CD4-positive, alpha-beta T cell treated with Interferon alpha-2 for 1 hour (primary cell): ENCODE data around the gene TCF7L2.

Source experiments
- DNase-seq, 2 donors: peaks; one replicate each; pipeline ENCODE4 v3.0.0-alpha.2; 2020 to 2022

Gene TCF7L2

DNA sequence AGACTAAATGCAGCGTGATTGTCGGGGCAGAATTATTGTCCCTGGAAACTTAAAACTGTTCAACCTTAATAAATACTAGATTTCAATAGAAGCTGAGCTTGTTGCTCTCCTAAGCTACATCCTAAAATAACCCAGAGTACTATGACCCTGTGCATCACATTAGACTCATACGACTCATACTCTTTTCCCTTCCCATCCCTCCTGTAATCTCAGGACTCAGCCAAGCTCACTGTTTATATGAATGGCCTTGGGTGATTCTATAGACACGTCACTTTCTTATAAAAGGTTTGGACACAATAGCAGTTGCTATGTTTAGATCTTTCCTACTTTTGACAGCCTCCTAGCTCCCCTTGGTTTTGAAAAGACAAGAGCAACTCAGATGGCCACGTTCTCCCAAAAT is 17.2 kb downstream of the TCF7L2 start:
- DNase-seq = no peak

DNA sequence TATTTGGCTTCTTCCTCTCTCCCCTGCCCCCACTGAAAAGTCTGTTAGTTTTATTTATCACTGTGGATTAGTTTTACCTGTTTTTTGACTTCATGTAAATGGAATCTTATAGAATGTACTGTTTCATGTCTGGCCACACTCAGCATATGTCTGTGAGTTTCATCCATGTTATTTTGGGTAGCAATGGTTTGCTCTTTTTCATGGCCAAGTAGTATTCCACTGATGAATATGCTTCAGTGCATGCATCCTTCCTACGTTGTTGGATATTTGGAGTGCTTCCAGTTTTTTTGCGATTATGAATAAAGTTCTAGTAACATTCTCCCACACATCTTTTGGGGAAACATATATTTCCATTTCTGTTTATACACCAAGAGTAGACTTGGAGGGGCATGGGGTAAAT is 19.1 kb downstream of the TCF7L2 start:
- DNase-seq = no peak

DNA sequence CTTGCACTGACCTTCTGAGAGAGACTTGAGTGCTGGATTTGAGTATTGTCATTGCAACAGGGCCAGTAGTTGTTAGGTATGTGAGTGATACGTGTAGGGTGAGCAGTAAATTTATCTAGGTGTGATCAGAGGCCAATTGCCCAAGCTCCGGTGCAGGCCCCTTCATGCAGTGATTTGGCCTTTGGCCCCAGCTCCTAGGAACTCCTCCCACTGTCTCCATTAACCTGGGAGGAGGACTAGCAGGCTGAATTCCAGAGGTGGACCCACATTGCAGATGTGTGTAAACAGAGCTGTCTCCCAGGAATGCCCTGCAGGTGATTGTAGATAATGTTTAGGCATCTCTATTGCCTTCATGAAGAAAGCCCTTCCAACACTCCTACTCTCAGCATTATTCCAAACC is 19.5 kb downstream of the TCF7L2 start:
- DNase-seq = no peak

DNA sequence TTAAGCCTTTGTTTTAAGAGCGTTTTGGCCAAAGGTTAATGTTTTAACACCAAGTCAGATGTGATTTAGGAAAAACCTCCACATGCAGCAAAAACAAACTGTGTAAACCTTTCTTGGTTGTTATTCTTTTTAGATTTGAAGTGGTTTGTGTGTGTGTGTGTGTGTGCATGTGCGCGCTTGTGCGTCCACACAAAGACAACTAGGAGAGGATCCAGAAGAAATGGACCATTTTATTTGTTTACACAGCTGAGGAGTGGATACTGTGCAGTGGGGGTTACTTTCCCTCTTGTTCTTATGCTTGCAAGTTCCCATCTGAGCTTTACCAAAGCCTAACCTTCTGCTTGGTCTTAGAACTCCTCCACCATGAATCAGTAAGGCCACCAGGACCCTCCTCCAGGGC is 20.0 kb downstream of the TCF7L2 start:
- no peak for DNase-seq

DNA sequence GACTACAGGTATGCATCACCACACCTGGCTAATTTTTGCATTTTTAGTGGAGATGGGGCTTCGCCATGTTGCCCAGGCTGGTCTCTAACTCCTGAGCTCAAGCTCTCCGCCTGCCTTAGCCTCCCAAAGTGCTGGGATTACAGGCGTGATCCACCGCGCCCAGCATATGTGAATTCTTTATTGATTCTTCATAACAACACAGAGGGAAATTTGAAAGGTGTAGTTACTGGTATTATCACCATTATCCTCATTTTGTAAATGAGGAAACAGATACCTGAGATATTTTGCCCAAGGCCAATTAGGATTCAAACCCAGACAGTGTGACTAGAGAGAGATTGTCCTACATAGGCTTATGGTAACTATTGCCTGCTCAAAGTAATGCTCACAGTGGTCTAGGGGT is 22.6 kb downstream of the TCF7L2 start:
- DNase-seq = no peak

DNA sequence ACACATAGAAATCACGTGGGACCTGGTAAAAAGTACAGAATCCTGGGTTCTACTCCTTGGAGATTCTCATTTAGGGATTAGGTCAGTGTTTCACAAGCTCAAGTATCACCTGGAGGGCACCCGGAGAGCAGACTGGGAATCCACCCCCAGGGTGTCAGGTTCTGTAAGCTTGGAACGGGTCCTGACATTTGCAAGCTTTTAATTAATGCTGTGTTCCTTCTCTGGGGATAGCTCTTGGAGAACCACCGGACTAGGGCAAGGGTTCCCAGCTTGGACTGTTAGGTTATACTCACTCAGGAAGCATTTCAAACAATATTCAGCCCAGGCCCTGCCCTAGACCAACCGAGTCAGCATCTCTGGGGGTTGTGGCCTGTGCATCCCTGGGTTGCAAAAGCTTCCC is 23.0 kb downstream of the TCF7L2 start:
- no peak for DNase-seq

DNA sequence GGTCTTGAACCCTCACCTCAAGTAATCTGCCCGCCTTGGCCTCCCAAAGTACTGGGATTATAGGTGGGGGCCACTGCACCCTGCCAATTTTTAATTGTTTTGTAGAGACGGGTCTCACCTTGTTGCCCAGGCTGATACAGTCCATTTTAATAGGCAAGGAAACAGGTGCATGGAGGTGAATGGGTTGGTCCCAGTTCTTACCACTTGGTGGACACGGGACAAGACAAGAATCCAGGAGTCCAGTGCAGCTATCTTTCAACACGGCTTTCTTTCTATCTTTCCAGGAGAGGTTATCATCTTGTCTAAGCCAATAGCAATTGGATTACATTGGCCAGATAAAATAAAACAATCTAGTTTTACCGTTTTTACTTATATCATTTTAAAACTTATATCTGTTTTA is 23.8 kb downstream of the TCF7L2 start:
- no peak for DNase-seq

DNA sequence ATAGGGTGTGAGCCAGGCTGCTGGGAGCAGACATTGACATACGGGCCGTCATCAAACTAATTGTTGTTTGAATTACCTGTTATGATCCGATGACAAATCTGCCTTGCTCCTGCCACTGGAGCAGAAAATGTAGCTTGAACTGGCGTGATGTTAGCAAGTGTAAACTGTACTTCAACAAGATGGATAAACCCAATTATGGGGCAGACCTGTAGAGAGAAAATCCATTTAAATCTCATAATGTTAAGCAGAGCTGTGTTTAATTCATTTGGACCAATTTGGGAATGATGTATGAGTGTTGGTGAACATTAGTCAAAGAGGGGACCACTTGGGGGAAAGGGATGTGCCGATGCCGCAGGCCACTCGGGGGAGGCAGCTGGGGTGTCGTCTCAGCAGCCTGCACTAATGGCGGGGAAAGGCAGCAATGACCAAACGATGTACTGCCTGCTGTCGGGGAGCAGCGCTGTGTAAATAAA is 27.4 kb downstream of the TCF7L2 start:
- DNase-seq = no peak

DNA sequence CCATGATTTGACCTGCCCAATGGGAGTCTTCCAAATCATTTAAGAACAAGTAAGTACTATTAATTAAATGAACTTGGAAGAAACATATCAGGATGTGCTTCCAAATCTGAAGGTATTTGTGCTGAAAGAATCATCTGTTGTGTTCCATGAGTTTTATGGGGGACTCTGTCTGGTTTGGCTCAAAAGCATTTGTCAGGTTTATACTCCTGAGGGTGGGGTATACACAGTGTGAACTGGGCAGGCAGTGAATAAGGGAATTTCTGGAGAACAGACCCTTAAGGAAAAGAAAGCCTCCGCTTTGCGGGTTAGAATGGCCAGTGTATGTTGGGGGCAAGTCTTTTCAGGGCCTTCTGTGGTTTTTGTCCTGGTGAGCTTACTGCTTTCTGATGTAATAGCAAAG is 29.9 kb downstream of the TCF7L2 start:
- no peak for DNase-seq

DNA sequence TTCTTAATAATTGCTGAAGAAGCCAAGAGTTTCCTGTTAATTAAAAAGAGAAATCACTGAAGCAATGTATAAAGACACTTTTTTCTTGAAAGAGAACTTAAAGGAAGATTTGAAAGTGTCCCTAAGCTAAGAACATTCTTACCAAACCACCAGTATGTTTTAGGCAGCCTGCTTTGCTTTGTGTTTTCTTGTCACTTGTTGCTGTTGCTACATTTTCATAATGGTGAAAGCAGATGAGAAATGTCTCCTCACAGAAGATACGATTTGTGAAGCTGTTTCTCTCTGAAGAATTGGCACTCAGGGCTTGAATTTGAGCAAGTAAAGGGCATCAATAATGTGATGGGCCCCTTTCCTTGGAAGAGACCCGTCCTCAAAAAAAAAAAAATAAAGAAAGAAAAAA is 30.9 kb downstream of the TCF7L2 start:
- DNase-seq = no peak

DNA sequence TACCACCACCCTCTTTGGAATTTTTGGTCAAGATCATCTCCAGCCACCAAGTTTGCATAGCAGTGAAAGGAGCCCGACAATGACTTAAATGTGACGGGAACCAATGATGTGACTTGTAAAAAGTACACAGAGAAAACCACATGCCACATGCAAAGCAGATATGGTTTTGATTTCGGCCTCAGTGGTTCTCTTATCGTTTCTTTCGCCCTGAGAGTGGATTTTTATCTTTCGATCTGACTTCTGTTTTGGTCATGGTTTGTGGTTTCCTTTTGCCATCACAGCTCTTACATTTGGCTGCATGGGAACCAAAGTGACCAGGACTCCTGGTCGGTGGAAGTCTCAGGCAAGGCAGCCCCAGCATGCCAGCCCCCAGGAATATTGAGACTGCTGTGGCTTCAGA is 31.5 kb downstream of the TCF7L2 start:
- DNase-seq = peak in 1 of 2 donors; percentile 24

DNA sequence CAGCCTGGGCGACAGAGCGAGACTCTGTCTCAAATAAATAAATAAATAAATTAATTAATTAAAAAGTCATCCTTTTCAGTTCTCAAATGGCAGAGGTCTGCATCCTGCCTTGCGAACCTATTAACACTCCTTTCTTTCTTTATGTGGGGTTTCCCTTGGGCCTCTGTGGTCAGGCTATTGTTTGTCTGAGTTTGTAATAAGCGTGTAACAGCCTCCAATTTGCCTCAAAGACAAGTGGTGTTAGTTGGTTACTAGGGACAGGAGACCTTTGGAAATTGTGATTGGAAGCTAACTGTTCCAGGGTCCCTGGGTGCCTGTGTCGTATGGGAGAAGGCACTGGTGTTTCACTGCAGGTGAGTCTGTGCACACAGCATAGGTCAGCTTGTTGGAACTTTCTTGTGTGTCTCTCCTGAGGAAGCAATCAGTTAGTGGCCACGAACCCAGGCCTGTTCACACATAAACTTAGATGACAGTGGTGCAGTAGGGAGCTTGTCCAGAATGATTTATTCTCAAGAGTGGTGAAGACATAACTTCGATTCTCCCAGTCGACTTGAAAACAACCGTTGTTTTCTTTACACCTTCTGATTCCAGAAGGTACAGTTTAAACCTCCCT is 33.5 kb downstream of the TCF7L2 start:
- no peak for DNase-seq

DNA sequence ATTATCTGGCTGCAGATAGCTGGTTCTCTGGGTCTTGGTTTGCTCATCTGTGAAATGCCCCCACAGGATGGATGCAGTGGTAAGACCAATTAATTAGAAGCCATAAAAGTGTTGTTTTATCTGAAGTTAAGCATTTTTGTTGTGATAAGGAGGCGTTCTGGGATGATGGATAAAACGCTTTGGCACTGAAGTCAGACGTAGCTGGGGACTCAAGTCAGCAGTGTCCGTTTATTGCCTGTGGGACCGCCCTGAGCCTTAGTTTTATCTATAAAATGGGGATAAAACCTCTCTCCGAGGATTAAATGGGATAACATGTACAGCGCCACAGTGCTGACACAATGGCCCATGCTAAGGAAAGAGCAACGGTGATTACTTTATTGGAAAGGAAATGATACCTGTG is 34.7 kb downstream of the TCF7L2 start:
- DNase-seq = no peak

DNA sequence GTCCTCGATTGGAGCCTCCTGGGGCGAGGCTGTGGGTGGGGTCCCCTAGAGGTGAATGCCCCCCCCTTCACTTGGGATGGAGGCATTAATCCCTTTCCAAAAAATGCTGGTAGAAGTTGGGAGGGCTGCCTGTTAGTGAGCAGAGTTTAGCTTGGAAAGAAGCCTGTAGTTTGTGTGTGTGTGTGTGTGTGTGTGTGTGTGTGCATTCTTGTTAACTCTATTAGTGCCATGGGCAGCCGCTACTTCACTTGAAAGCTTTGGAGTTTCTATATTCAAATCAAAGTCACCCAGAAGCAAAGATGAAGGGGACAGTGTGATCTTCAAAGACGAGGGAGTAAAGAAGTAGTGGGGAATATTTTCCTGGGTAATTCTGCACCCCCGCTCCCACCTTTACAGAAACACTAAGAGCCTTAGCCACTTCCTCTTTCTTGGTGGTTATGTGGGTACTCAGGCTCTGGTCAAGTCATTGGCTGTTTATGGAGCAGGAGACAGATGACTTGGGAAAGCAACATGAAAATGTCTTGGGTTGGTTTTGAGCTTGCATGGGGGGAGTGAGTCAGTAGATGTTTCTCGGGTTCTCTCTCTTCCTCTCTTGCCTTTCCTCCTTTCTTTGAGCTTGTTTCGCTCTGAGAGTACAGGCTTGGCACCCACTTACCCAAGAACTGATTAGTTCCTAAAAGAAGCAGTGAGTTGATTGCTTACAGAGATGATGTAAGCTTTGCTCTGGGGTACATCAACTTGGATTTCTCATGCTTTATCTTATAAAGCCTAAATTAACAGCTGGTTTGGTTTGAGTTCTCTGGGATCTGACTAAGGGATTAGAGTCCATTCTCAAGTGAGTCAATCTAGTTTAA is 35.9 kb downstream of the TCF7L2 start:
- no peak for DNase-seq

DNA sequence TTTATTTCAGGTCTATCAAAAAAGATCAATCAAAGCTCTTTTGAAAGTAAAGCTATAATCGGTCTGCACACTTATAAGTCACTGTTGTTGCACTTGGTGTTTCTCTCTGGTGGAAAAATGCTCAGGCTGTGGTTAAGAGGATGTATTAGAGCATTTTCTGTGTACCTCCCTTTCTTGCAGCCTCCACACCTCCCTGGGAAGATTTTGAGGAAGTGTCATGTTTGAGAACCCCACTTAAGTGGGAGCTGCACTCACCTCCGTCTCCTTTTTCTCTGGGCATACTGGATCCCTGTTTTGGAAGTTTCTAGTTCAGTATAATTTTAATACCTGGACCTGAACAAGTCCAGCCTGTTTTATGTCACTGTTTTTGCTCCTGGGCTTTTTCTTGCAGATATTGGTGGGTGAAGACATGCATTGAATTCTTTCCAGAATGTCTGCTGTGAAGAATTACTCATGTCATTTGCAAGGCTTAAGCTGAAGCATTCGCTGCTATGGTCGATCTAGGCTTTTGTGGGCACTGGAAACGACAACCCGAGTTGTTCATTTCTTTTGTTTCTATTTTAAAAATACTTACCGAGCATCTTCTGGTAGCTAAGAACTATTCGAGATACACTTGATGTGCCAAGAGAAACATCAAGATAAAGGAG is 36.6 kb downstream of the TCF7L2 start:
- DNase-seq = no peak

DNA sequence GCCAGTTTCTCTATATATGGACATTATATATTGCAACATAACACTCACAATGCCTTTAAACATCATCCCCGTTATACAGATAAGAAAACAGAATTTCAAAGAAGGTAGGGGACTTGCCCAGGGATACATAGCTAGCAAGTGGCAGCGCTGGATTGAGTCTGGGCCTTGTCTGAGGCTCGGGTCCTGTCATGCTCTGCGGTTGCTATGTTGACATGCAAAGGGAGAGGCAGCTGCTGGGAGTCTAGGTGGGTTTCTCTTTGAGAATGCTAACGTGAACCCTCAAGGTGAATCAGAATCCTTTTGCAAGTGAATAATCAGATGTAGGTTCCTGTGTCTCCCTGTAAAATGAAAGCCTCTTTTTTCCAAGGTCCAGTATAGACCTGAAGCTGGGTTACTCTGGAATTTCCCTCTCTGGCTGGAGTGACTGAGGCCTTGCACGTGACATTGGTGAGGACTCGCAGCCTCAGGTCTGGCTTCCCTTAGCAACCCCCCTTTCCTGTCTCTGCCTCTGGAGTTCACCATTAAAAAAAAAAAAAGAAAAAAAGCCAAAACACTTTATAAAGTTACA is 38.9 kb downstream of the TCF7L2 start:
- no peak for DNase-seq

DNA sequence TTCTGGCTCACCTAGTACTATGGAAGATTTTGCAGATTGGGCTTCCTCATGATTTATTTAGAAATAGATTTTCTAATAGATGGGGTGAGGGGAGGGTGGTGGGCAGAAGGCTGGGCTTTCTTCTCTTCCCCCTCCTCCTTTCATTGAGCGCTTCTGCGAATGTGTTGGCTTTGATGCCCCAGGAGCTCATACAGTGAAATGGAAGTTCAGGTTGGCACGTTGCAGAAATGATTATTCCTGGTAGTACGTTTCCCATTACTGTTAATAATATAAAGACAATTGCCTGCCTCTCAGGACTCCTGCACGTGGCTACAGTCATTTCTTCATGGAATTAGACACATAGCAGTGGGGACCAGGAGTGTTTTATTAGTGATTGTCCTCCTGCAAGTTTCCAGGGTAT is 39.8 kb downstream of the TCF7L2 start:
- DNase-seq = no peak

DNA sequence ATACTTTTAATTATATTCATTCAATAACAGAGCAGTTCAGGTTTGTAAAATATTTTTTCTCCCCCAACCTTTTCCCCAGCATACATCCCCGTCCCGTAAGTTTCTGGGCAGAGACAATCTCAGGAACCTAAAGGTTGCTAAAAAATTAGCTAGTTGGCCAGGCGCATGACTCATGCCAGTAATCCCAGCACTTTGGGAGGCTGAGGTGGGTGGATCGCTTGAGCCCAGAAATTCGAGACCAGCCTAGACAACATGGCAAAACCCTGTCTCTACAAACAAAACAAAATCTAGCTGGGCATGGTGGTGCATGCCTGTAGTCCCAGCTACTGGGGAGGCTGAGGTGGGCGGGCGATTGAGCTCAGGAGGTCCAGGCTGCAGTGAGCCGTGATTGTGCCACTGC is 40.2 kb downstream of the TCF7L2 start:
- DNase-seq = no peak

DNA sequence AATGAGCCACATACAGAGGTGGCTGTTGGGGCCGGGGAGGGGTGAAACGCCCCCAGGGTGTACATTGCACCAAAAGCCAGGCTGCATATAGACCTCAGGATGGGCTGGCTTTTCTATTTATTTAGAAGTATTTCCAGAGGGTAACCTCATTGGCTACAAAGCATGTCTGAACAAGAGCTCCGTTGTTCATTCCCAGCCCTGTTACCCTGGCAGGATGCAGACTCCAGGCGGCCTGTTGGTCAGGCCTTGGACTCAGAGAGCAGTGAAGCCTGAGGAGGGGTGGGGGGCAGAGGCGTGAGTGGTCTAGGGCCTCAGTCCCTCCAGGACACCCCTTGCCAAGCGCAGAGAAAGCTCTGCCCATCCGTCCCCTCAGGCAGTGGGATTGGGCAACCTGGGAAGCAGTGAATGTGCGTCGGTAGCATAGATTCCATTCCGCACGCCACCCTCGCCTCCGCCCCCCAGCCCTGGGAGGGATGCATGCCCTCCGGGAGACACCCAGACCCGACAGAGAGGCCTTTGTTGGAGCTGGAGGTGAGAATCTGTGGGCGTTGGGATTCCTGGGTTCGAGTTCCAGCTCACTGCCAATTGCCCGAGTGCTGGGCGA is 41.9 kb downstream of the TCF7L2 start:
- no peak for DNase-seq

DNA sequence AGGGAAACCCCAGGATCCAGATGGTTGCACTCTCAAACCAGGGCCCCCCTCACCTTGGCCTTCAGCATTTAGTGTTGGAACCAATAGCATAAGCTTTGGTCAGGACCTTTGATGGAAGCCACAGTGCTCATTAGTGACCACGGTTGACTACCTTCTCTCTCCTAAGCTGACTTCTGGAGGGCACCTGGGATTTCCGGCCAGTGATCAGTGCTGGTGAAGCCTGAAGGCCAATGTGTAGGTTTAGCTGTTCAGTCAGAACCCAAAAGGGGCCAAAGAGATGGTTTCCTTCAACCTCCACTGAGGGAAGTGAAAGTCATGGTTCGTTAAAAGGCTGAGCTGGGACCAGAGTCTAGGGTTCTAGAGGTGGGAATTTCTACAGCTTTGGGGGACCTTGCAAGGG is 46.4 kb downstream of the TCF7L2 start:
- no peak for DNase-seq

DNA sequence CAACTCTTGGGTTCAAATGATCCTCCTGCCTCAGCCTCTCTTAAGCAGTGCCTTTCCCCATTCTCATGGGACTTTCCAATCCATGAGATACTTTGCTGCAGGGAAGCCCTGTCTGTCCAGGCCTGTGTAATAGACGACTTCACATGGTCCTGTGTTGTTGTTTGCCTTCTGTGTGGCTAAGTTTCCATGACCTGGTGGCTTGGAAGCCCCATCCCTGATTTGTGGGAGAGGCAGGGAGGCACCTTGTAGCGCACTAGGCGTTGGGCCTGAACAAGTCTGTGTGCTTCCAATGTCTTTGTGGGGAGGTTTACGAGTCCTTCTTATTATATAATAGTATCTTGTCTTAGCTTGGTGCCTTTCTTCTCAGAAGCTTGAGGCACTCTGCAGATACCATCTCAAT is 49.1 kb downstream of the TCF7L2 start:
- DNase-seq = no peak

DNA sequence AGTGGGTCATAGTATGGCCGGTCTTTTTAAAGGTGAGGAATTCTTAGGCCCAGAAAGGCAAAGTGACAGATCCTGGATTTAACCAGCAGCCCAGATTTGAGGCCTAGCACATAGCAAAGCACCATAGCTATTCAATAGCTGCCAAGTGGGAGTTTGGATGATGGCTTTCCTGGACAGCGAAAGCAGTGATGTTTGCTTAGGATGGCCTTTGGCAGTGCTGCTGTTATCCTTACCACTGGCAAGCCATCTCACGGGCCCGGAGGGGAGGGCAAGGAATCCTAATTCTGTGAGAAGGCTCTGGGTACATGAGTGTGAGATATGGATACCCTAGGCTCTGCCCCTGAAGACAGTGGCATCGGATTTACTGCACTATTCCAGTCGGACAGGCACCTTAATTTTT is 50.4 kb downstream of the TCF7L2 start:
- no peak for DNase-seq

DNA sequence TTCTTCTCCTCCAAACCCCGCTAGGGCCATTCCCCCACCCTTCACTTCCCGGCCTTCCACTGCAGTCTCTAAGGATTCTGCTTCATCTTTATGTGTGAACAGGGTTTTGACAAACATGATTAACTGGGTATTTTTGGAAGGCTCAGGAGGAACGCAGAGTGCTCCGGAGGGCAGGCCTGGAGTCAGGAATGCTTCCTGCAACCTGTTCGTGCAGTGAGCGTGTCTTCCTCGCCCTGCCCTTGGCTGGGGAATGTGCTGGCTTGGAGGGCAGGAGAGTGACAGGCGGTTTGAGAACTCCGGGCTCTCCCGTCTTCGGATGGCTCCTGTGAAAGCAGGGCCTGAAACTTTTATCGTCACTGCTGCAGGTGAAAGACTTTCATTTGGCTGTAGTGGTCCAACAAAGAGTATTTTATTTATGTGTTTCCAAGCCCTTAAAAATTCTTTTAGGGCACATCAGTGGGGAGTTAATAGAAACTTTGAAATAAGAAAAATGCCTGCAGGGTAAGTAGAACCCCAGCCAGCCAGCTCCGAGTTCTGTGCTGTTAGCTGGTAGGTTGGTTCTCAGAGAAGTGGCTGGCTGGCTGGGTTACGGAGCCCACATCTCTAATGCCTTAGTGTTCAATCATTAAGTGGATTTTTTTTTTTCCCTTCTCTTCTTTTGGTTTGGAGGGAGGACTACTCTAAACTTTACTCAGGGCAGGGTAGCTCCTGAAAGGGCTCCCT is 51.0 kb downstream of the TCF7L2 start:
- DNase-seq = no peak
